Natural killer cell treated with Interleukin-12 subunit alpha and Interleukin-12 subunit beta and Interleukin-15 and Interleukin-18, amount 100 ng/mL, for 72 hours (primary cell): ENCODE measurements around the gene OST4. TPM values are rescaled to one million over a fixed set of nuclear protein-coding genes. Genes with fewer than 3 reads are reported as not detected.

Source experiments
- ATAC-seq, 2 donors: fragments of 150-1000 bp; cut with Tn5 transposase in 1 of 2; sonication (Bioruptor Pico), chemical (Tn5 transposase) in 1 of 2; 2 replicates each; pipeline ENCODE4 v1.10.0; 2021
- DNase-seq: peaks from one replicate; pipeline ENCODE4 v3.0.0; 2022; ENCODE audit warnings: low spot score
- H3K27ac Mint-ChIP-seq, 2 donors: 1 replicate in 1 of 2; 2 replicates in 1 of 2; pipeline ENCODE4 v1.8.0; 2022; ENCODE audit warnings: mixed read lengths in 2 of 2, mild to moderate bottlenecking in 1 of 2, moderate library complexity in 1 of 2
- H3K27me3 Mint-ChIP-seq, 2 donors: 1 replicate in 1 of 2; 2 replicates in 1 of 2; pipeline ENCODE4 v1.8.0; 2022; ENCODE audit warnings: mixed read lengths in 2 of 2
- H3K36me3 Mint-ChIP-seq: one replicate; pipeline ENCODE4 v1.8.0; 2022; ENCODE audit warnings: mixed read lengths
- H3K4me1 Mint-ChIP-seq, 2 donors: 1 replicate in 1 of 2; 2 replicates in 1 of 2; pipeline ENCODE4 v1.8.0; 2022; ENCODE audit warnings: low read depth in 2 of 2, mixed read lengths in 2 of 2, mild to moderate bottlenecking in 1 of 2
- H3K4me3 Mint-ChIP-seq: one replicate; pipeline ENCODE4 v1.8.0; 2022; ENCODE audit warnings: mixed read lengths
- H3K9me3 Mint-ChIP-seq: 2 replicates; pipeline ENCODE4 v1.8.0; 2022; ENCODE audit warnings: mixed read lengths
- total RNA-seq, 2 donors: library from RNA; stranded (reverse); gene quantifications; one replicate each; pipeline ENCODE4 v1.2.3, GENCODE V29; 2022

The OST4 gene
- total RNA-seq, 2 donors from 2014 or later = 286 to 393 TPM

DNA sequence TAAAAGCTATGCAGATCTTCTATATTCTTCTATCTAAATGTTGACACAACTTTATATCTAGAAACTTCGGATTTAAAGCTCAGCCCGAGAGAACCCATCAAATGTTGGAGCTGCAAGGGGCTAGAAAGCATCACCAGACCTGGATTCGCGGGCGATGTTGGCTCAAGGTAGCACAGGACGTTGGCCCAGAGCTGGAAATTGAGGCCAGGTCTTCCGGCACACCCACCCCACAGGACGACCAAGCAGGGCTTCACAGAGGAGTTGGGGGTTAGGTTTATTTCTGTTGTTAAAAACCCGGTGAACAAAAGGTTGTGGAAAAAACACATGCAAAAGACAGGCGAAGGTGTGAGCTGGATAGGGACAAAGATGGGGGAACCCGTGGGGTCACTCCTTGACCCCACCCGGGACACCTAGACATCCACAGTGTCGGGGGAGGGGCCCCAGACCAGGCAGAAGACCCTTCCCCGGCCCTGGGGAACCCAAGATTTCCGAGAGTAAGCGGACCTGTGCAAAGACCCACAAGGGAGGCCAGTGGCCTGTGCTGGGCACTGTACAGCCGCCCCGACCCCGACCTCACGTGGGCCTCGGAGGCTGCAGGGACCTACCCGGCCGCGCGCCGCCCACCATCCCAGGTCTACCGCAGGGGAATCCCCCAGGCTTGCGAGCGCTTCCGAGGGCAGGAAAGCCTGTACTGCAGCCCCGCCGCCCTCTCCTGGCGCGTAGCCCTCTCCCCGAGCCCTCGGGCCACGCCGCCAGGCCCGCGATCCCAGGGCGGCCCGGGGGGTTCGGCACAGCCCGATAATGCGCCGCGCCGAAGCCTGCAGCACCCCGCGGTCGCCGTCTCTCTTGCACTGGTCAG lies 21.8 kb downstream of the OST4 start:
- H3K27ac Mint-ChIP-seq = peak overlapping the region; percentile 98 to 100
- peak; percentile 46 to 49 for ATAC-seq
- no peaks in the 10 kb centered on the region for H3K9me3 Mint-ChIP-seq
- peak overlapping the region; percentile 88 for H3K4me3 Mint-ChIP-seq
- peaks cover 26 to 37% of the 10 kb centered on the region in 2 donors for H3K4me1 Mint-ChIP-seq
- peaks cover 0 to 2% of the 10 kb centered on the region in 2 donors for H3K27me3 Mint-ChIP-seq
- peak; percentile 87 for DNase-seq
- H3K36me3 Mint-ChIP-seq = peaks cover 12% of the 10 kb centered on the region

DNA sequence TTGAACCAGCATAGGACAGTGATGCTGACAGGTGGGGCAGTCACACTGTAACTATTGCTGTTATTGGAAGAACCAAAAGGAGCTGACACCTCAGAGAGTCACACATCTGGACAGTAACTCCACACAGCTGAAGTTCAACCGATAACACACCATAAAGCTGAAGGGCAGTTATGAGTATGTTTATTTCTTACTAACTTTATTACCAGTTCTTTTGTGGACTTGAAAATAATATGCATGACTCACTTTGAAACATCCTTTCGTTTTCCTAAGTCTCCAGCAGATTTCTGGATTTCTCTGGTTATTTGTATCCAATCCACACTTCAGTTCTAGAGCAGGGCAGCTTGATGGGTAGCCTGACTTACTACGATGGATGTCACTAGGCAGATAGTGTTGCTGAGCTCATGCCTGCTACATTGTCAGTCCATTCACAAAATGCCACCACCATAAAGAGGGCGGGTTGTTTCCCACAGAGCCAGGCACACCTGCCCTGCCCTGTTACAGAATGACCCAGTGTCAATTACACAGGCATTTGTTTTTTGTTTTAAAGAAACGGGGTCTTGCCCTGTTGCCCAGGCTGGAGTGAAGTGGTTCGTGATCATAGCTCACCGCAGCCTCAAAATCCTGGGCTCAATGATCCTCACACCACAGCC lies 28.3 kb downstream of the OST4 start:
- Mint-ChIP-seq H3K4me1 (peaks cover 9 to 12% of the 10 kb centered on the region in 2 donors), H3K27me3 (no peaks in the 10 kb centered on the region), H3K36me3 (peaks cover 19% of the 10 kb centered on the region), H3K4me3 (no peak overlapping the region), H3K9me3 (no peaks in the 10 kb centered on the region), H3K27ac (no peak overlapping the region)
- DNase-seq = no peak
- no peak for ATAC-seq

DNA sequence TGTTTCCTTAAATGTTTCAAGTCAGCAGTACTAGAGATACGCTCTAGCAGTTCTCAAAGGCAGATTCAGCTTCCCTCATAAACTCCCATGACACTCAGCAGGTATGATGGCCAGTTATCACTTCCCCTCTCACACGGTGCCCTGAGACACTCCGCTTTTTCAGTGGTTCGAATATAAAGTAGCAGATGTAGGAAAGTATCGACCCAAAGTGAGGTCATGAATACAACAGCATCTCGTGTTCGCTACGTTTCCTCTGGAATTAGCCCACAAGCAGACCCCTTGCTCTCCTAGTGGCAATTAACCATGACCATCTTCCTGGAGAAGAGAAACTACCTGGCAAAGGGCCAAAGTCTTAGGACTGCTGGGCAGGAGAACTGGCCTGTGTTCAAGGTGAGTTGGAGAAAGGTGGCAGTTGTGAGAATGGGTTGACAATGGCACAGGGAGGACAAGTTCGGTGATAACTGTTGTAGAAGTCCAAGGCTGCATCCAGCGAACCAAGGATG lies 29.2 kb downstream of the OST4 start:
- Mint-ChIP-seq H3K4me3 (no peak overlapping the region), H3K27ac (peak overlapping the region; percentile 59 to 73), H3K36me3 (peaks cover 19% of the 10 kb centered on the region), H3K9me3 (no peaks in the 10 kb centered on the region), H3K4me1 (peaks cover 9 to 12% of the 10 kb centered on the region in 2 donors), H3K27me3 (no peaks in the 10 kb centered on the region)
- DNase-seq (no peak), ATAC-seq (no peak)

DNA sequence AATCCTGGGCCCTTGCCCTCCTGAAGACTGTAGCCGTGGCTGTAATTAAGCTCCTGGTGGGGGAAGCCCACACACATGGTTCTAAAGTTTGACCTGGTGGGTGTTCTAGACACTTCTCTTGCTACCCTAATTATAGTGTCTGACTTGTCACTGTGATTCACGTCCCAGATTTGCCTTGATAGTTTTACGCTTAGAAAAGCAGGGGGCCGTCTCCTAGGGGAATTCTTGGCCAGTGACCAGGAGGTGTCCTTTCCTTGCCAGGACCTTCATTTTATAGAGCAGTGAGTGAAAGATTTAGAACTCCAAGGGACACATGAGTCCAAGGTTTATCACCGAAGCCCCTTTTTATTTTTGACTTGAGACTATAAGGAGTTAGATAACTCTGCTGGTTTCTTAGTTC lies 29.7 kb downstream of the OST4 start:
- Mint-ChIP-seq H3K4me3 (no peak overlapping the region), H3K27ac (peak overlapping the region; percentile 59 to 73), H3K36me3 (peaks cover 19% of the 10 kb centered on the region)

DNA sequence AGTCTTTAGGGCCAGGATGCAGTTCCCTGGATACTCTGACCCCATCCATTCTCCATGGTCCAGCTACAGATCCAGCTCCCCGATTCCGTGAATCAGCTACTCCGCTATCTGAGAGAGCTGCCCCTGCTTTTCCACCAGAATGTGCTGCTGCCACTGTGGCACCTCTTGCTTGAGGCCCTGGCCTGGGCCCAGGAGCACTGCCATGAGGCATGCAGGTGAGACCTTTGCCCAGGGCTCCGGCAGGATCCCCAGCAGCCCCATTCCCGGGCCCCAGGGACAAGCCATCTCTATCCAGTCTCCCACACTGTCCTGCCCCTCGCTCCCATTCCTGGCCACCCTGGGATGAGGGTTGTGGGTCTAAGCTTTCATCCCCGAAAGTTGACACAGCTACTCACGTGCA lies 31.2 kb downstream of the OST4 start:
- Mint-ChIP-seq H3K27me3 (no peaks in the 10 kb centered on the region), H3K4me1 (peaks cover 11 to 12% of the 10 kb centered on the region in 2 donors), H3K9me3 (no peaks in the 10 kb centered on the region), H3K27ac (peak overlapping the region in 1 of 2 donors; percentile 73), H3K4me3 (no peak overlapping the region), H3K36me3 (peaks cover 19% of the 10 kb centered on the region)
- DNase-seq (no peak), ATAC-seq (no peak)

More for the DNA sequence above, 29.7 kb downstream of the OST4 start:
- Mint-ChIP-seq H3K27me3 (no peaks in the 10 kb centered on the region), H3K4me1 (peaks cover 9 to 12% of the 10 kb centered on the region in 2 donors), H3K9me3 (no peaks in the 10 kb centered on the region)
- no peak for DNase-seq
- no peak for ATAC-seq

DNA sequence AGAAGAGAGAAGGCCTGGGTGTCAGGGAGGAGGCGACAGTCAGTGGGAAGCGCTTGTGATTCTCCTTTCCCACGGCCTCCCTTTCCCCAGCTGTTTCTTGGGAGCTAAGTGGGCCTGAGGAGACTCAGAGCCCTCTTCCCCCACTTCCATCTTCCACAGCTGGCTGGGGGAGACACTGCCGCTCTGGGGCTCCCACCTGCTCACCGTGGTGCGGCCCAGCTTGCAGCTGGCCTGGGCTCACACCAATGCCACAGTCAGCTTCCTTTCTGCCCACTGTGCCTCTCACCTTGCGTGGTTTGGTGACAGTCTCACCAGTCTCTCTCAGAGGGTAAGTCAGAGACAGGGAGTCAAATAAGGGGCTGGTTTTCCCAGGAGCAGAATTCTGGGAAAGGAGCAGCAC lies 31.6 kb downstream of the OST4 start:
- H3K36me3 Mint-ChIP-seq = peaks cover 19% of the 10 kb centered on the region
- no peak overlapping the region for H3K27ac Mint-ChIP-seq
- no peaks in the 10 kb centered on the region for H3K27me3 Mint-ChIP-seq
- DNase-seq (no peak), ATAC-seq (no peak)
- H3K4me3 Mint-ChIP-seq = no peak overlapping the region
- H3K4me1 Mint-ChIP-seq = peaks cover 12 to 15% of the 10 kb centered on the region in 2 donors
- H3K9me3 Mint-ChIP-seq = no peaks in the 10 kb centered on the region

DNA sequence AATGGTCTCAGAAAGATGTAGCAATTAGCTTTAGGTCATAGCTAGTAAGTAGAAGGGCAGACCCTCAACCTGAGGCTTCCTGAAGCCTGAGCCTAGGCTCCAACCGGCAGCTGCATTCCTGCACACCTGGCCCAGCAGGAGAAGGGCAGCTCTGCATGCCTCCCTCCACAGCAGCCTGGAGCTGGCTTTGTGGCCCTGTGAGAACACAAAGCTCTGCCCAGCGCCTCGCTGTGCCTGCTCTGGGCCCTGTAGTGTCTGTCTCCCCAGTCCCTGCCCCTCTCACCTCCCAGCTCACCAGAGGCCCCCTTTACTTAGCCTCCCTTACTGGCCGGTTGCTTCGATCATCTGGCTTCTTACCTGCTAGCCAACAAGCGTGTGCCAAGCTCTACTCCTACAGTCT lies 32.0 kb downstream of the OST4 start:
- Mint-ChIP-seq H3K36me3 (peaks cover 19% of the 10 kb centered on the region), H3K27me3 (no peaks in the 10 kb centered on the region)

DNA sequence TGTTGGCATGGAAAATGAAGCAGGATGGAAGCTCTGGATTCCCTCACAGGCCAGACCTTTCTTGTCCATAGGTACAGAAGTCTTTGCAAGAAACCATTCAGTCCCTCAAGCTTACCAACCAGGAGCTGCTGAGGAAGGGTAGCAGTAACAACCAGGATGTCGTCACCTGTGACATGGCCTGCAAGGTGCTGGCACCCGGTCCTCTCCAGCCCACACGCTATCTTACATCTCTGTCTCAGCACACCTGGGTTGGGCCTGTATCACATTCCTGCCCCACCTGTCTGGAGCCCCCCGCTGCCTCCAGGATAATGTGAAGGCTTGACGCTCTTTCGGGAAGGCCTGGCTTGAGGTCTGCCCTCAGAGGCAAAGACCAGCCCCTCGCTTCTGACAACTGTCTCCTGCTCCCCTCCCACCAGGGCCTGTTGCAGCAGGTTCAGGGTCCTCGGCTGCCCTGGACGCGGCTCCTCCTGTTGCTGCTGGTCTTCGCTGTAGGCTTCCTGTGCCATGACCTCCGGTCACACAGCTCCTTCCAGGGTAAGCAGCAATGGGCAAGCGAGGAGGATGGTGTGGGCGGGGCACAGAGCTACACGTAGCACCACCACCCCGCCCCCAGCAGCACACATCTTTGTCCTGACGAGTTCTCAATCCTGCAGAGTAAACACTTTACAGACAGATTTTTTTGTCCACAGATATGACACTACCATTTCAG lies 32.7 kb downstream of the OST4 start:
- no peak overlapping the region for H3K27ac Mint-ChIP-seq
- no peak overlapping the region for H3K4me3 Mint-ChIP-seq
- DNase-seq (no peak), ATAC-seq (no peak)
- no peaks in the 10 kb centered on the region for H3K27me3 Mint-ChIP-seq
- no peaks in the 10 kb centered on the region for H3K9me3 Mint-ChIP-seq
- H3K4me1 Mint-ChIP-seq = peaks cover 19 to 21% of the 10 kb centered on the region in 2 donors
- H3K36me3 Mint-ChIP-seq = peaks cover 19% of the 10 kb centered on the region

More for the DNA sequence above, 32.0 kb downstream of the OST4 start:
- Mint-ChIP-seq H3K27ac (no peak overlapping the region), H3K4me1 (peaks cover 12 to 16% of the 10 kb centered on the region in 2 donors), H3K9me3 (no peaks in the 10 kb centered on the region), H3K4me3 (no peak overlapping the region)
- no peak for ATAC-seq
- no peak for DNase-seq

DNA sequence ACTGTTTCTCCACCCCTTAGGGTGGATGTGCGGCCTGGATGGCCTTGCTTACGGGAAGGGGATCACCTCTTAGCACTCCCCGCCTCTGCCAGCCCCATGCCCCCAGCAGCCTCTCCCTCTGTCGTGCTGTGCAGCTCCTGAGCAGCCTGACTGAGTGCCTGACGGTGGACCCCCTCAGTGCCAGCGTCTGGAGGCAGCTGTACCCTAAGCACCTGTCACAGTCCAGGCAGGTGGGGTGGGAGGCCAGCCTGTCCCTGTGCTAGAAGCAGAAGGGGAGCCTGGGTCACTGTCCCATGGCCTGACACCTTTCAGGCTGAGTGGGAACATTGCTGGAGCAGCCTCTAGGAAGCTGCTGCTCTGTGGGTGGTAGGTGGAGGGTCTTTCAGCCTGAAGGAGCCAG lies 33.4 kb downstream of the OST4 start:
- H3K4me1 Mint-ChIP-seq = peaks cover 25 to 28% of the 10 kb centered on the region in 2 donors
- DNase-seq = no peak
- no peaks in the 10 kb centered on the region for H3K27me3 Mint-ChIP-seq
- H3K27ac Mint-ChIP-seq = no peak overlapping the region
- no peak overlapping the region for H3K4me3 Mint-ChIP-seq
- no peak for ATAC-seq
- peaks cover 19% of the 10 kb centered on the region for H3K36me3 Mint-ChIP-seq
- H3K9me3 Mint-ChIP-seq = no peaks in the 10 kb centered on the region

DNA sequence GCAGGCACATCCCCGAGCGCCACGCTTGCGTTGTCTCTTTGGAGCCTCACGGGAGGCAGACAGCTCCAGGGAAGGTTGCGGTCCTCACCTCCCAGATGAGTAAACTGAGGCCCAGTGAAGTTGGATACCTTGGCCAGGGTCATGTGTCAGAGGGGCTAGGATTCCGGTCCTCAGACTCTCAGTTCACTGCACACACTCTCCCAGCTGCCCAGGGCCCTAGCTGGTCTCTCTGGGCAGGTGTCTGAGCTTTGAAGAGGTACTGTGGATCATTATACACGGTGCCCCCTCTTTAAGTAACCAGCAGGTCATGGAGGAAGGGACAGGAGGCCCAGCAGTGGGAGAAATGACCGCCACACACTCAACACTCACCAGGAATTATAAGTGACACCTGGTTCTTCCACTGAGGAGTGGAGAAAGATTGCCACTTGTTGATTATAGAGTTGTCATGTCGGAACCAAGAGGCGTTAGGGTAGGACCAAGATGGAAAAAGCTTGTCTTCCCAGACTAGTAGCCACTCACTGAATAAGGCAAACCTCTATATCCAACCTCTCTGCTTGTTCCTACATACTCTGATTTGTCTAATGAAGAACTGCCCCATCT lies 38.1 kb downstream of the OST4 start:
- peak in 1 of 2 donors; percentile 4 for ATAC-seq
- Mint-ChIP-seq H3K4me1 (peaks cover 29 to 31% of the 10 kb centered on the region in 2 donors), H3K9me3 (no peaks in the 10 kb centered on the region), H3K27ac (peak overlapping the region; percentile 80 to 95), H3K4me3 (peak overlapping the region; percentile 97), H3K36me3 (no peaks in the 10 kb centered on the region), H3K27me3 (no peaks in the 10 kb centered on the region)
- DNase-seq = no peak

DNA sequence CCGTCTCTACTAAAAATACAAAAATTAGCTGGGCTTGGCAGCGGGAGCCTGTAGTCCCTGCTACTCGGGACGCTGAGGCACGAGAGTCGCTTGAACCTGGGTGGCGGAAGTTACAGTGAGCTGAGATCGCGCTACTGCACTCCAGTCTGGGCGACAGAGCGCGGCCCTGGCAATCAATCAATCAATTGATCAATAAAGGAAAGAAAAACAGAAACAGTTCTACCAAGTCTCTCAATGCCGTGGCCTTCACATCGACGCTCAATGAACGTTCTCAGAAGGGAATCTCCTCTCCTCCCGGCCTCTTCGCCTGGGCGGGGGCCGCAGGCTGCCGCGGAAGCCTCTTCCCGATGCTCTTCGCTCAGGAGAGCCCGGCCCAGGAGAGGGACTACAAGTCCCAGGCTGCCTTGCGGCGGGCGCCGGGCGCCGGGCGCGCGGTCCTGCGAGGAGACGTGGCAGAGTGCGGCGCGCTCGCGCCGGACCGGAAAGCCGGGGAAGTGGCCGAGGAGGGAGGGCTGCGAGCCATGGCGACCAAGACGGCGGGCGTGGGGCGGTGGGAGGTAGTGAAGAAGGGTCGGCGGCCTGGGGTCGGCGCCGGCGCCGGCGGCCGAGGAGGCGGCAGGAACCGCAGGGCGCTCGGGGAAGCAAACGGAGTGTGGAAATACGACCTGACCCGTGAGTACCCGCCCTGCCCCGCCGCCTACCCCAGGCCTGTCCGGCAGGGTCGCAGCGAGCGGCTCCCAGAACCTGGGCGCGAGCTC lies 38.8 kb downstream of the OST4 start, which contains the start of gene TMEM214:
Gene TMEM214, plus strand, starts transcription at position 471 of the 758 bp plus-strand sequence. Its CDS starts 51 bp downstream, at position 522.
- peak; percentile 99 for ATAC-seq
- DNase-seq = peak; percentile 91
- Mint-ChIP-seq H3K4me1 (peaks cover 29 to 36% of the 10 kb centered on the region in 2 donors), H3K36me3 (no peaks in the 10 kb centered on the region), H3K27ac (peak within 1 kb of the TSS; percentile 80 to 95), H3K9me3 (no peaks in the 10 kb centered on the region), H3K27me3 (no peaks in the 10 kb centered on the region), H3K4me3 (peak within 1 kb of the TSS; percentile 97)

DNA sequence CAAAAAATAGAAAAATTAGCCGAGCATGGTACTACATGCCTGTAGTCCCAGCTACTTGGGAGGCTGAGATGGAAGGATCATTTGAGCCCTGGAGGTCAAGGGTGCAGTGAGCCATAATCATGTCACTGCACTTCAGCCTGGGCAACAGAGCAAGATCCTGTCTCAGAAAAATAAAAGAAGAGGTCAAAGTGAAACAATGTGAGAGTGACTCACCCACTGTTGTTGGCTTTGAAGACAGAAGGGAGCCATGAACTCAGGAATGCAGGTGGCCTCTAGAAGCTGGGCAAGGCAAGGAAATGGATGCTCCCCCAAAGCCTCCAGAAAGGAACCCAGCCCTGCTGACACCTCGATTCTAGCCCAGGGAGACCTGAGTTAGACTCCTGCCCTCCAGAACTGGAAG lies 42.4 kb downstream of the OST4 start:
- H3K27ac Mint-ChIP-seq = no peak overlapping the region
- DNase-seq = no peak
- H3K9me3 Mint-ChIP-seq = no peaks in the 10 kb centered on the region
- no peak overlapping the region for H3K4me3 Mint-ChIP-seq
- peaks cover 25 to 26% of the 10 kb centered on the region in 2 donors for H3K4me1 Mint-ChIP-seq
- no peaks in the 10 kb centered on the region for H3K27me3 Mint-ChIP-seq
- H3K36me3 Mint-ChIP-seq = no peaks in the 10 kb centered on the region
- no peak for ATAC-seq
